Left lobe of liver (tissue), 2 donors: ENCODE data around the gene CENPQ. TPM values are rescaled to one million over a fixed set of nuclear protein-coding genes. Genes with fewer than 3 reads are reported as not detected.
"Not testable (repeated sequence)": the region's sequence is repeated elsewhere in the genome, so short reads cannot be mapped to it uniquely, and the experiment has no call there.

ENCODE experiments used
- ATAC-seq: fragments of 200-7000 bp; cut with Tn5 transposase; one replicate; pipeline ENCODE4 v1.9.1; 2020; ENCODE audit warnings: mild to moderate bottlenecking, moderate library complexity
- DNase-seq: peaks from one replicate; pipeline ENCODE4 v3.0.0-alpha.2; 2020; ENCODE audit warnings: low spot score
- total RNA-seq: library from RNA; stranded (reverse); gene quantifications from one replicate; pipeline ENCODE4 v1.2.1, GENCODE V29; 2021
- donor health status: DM: no; HTN: no; CAD: no; lungs with moderate emphysema.
- donor health status: DM: no; HTN: yes; CAD: no.

CENPQ gene
- 0.98 TPM for total RNA-seq

GRCh38 chr6:49462927-49463611 lies at the start of gene CENPQ, which contains the start of gene MMUT:
Gene CENPQ (plus strand): TSS chr6:49463370. CDS start chr6:49470177, 6,807 bp downstream.
Gene MMUT (minus strand): TSS chr6:49463253. CDS start chr6:49459466, 3,787 bp downstream.
- ATAC-seq, result peak; percentile 98
- DNase-seq, result peak; percentile 96

- ATAC-seq, result no peak
- DNase-seq, result no peak
Observed at GRCh38 chr6:49415358-49415757, 47.8 kb upstream of the CENPQ start.

- ATAC-seq (no peak), DNase-seq (no peak)
Observed at GRCh38 chr6:49416195-49416594, 47.0 kb upstream of the CENPQ start.

GRCh38 chr6:49423817-49424216 lies 39.4 kb upstream of the CENPQ start:
- DNase-seq (no peak), ATAC-seq (no peak)

GRCh38 chr6:49430187-49430586 lies 33.0 kb upstream of the CENPQ start:
- DNase-seq (no peak), ATAC-seq (no peak)

GRCh38 chr6:49430866-49431265 lies 32.3 kb upstream of the CENPQ start:
- DNase-seq (no peak), ATAC-seq (no peak)

- DNase-seq, result no peak
Observed at GRCh38 chr6:49453221-49453620, 9.9 kb upstream of the CENPQ start.

GRCh38 chr6:49454787-49455709 lies 8.1 kb upstream of the CENPQ start:
- ATAC-seq (no peak), DNase-seq (no peak)

More at GRCh38 chr6:49453221-49453620, 9.9 kb upstream of the CENPQ start:
- peak; percentile 68 for ATAC-seq

- no peak for ATAC-seq
- DNase-seq, result no peak
Observed at GRCh38 chr6:49457771-49458170, 5.4 kb upstream of the CENPQ start.

- ATAC-seq (peak; percentile 3), DNase-seq (no peak)
Observed at GRCh38 chr6:49462071-49462470, 1.1 kb upstream of the CENPQ start.

GRCh38 chr6:49462599-49462926 lies 607 bp upstream of the CENPQ start:
- peak; percentile 57 for ATAC-seq
- no peak for DNase-seq

GRCh38 chr6:49463612-49463967 lies 420 bp downstream of the CENPQ start:
- ATAC-seq (no peak), DNase-seq (no peak)

GRCh38 chr6:49464691-49465090 lies 1.5 kb downstream of the CENPQ start:
- DNase-seq (no peak), ATAC-seq (no peak)

- ATAC-seq, result no peak
Observed at GRCh38 chr6:49468042-49468441, 4.9 kb downstream of the CENPQ start.

GRCh38 chr6:49476564-49476963 lies 13.4 kb downstream of the CENPQ start:
- not testable (repeated sequence) for DNase-seq, ATAC-seq

More at GRCh38 chr6:49468042-49468441, 4.9 kb downstream of the CENPQ start:
- no peak for DNase-seq

GRCh38 chr6:49479308-49479970 lies 16.3 kb downstream of the CENPQ start:
- DNase-seq (no peak), ATAC-seq (no peak)

- DNase-seq, ATAC-seq: not testable (repeated sequence)
Observed at GRCh38 chr6:49481846-49482245, 18.7 kb downstream of the CENPQ start.

- ATAC-seq, DNase-seq: not testable (repeated sequence)
Observed at GRCh38 chr6:49483380-49483779, 20.2 kb downstream of the CENPQ start.

GRCh38 chr6:49490633-49491032 lies 27.5 kb downstream of the CENPQ start:
- peak; percentile 69 for ATAC-seq

GRCh38 chr6:49497304-49497703 lies 34.1 kb downstream of the CENPQ start:
- ATAC-seq, result no peak
- no peak for DNase-seq

More at GRCh38 chr6:49490633-49491032, 27.5 kb downstream of the CENPQ start:
- DNase-seq, result no peak

- ATAC-seq, result no peak
Observed at GRCh38 chr6:49499126-49499525, 36.0 kb downstream of the CENPQ start.

More at GRCh38 chr6:49499126-49499525, 36.0 kb downstream of the CENPQ start:
- DNase-seq, result no peak
